Endothelial cell of umbilical vein (primary cell): ENCODE measurements around the gene HDAC4.

Source experiments
- CTCF ChIP-seq, 2 donors: IDR thresholded peaks; 1 replicate in 1 of 2; 2 replicates in 1 of 2; pipeline ENCODE4 v1.5.1; 2011; ENCODE audit warnings: low read length in 2 of 2, mild to moderate bottlenecking in 2 of 2, moderate library complexity in 2 of 2, control low read depth in 1 of 2, inconsistent platforms in 1 of 2, low read depth in 1 of 2; ENCODE audit not compliant: insufficient read depth in 1 of 2; ENCODE audit errors: extremely low read depth in 1 of 2
- JUN ChIP-seq: IDR thresholded peaks from 2 replicates; pipeline ENCODE4 v1.6.1; 2011; ENCODE audit warnings: borderline replicate concordance, low read depth; ENCODE audit not compliant: insufficient read length, insufficient read depth
- MAX ChIP-seq: IDR thresholded peaks from 2 replicates; pipeline ENCODE4 v1.6.1; 2011; ENCODE audit not compliant: insufficient read depth, insufficient read length
- POLR2A ChIP-seq: IDR thresholded peaks from 2 replicates; pipeline ENCODE4 v1.6.1; 2012; ENCODE audit warnings: low read depth, mild to moderate bottlenecking, control low read depth, low read length

- TF ChIP-seq POLR2A = no peak
- TF ChIP-seq MAX = no peak
- TF ChIP-seq CTCF (IDR thresholded peaks at IDR 0.05; ENCODE audit: extremely low read depth in 1 of 2, insufficient read depth in 1 of 2, low read depth in 1 of 2, low read length in 2 of 2) = no peak
- no peak for TF ChIP-seq JUN
Observed at GRCh38 chr2:239003624-239004273, 397.1 kb downstream of the HDAC4 start.
